GM23338 (cell line): ENCODE data around the gene CRMP1.

Source experiments
- CREB1 ChIP-seq: fragments of 250-450 bp; sonication (Bioruptor Pico); IDR thresholded peaks from 2 replicates; pipeline ENCODE4 v1.5.0; 2020; ENCODE audit warnings: low read depth, mild to moderate bottlenecking, moderate library complexity
- CTCF ChIP-seq, 2 experiments: fragments of 200-600 bp in 1 of 2; sonication (generic) in 1 of 2; conservative IDR thresholded peaks; 2 replicates each; pipeline versions ENCODE4 v1.5.1 to v1.6.1; 2016 to 2017; ENCODE audit warnings: antibody characterized with exemption in 2 of 2, low read depth in 2 of 2, mild to moderate bottlenecking in 2 of 2, moderate library complexity in 1 of 2
- ETS1 ChIP-seq: IDR thresholded peaks from 2 replicates; pipeline ENCODE4 v1.6.1; 2016; ENCODE audit warnings: antibody characterized with exemption
- EZH2 ChIP-seq: fragments of 200-600 bp; sonication (generic); IDR thresholded peaks from one replicate; pipeline ENCODE4 v1.8.0; 2017; ENCODE audit warnings: antibody characterized with exemption, mild to moderate bottlenecking, low read depth; ENCODE audit not compliant: unreplicated experiment
- EZH2phosphoT487 ChIP-seq: fragments of 200-600 bp; sonication (generic); IDR thresholded peaks from one replicate; pipeline ENCODE4 v1.8.1; 2018; ENCODE audit warnings: antibody characterized with exemption; ENCODE audit not compliant: unreplicated experiment
- NANOG ChIP-seq: IDR thresholded peaks from 2 replicates; pipeline ENCODE4 v1.6.1; 2016; ENCODE audit warnings: antibody characterized with exemption, borderline replicate concordance
- POLR2AphosphoS5 ChIP-seq: IDR thresholded peaks from 2 replicates; pipeline ENCODE4 v1.6.1; 2016; ENCODE audit warnings: antibody characterized with exemption, low read depth
- REST ChIP-seq: IDR thresholded peaks from one replicate; pipeline ENCODE4 v1.6.1; 2018; ENCODE audit warnings: antibody characterized with exemption; ENCODE audit not compliant: unreplicated experiment
- STAT1 ChIP-seq: IDR thresholded peaks from one replicate; pipeline ENCODE4 v1.6.1; 2016; ENCODE audit warnings: antibody characterized with exemption; ENCODE audit not compliant: unreplicated experiment
- ZNF114 ChIP-seq: fragments of 250-450 bp; sonication (Bioruptor Pico); IDR thresholded peaks from 2 replicates; pipeline ENCODE4 v1.5.0; 2020; ENCODE audit warnings: mild to moderate bottlenecking, moderate library complexity

- TF ChIP-seq CTCF (conservative IDR thresholded peaks at IDR 0.05; ENCODE audit: low read depth in 2 of 2) (no peak), REST (no peak), ETS1 (no peak), STAT1 (no peak), EZH2phosphoT487 (no peak), POLR2AphosphoS5 (no peak), EZH2 (no peak), NANOG (no peak), ZNF114 (CRISPR knock-in tag) (no peak), CREB1 (no peak)
These were observed 22.2 kb downstream of the CRMP1 start for GRCh38 chr4:5870701-5871100.
